ENCODE results near the gene DISC1.
"Not testable (repeated sequence)": the region's sequence is repeated elsewhere in the genome, so short reads cannot be mapped to it uniquely, and the experiment has no call there.

Gene DISC1

GRCh38 chr1:231646165-231646564 lies 19.6 kb downstream of the DISC1 start:
- ATAC-seq (replicated peaks; ENCODE audit: extremely low read depth, poor library complexity, severe bottlenecking); H3K9me3 Mint-ChIP-seq; DNase-seq (ENCODE audit: low spot score in 2 of 2); H3K36me3 Mint-ChIP-seq (ENCODE audit: insufficient read depth); H3K4me3 Mint-ChIP-seq; H3K27ac Mint-ChIP-seq (ENCODE audit: low read depth); H3K4me1 Mint-ChIP-seq: not testable (repeated sequence)
- H3K27me3 Mint-ChIP-seq: peaks cover 32% of the 10 kb centered on the region

- H3K27ac Mint-ChIP-seq (ENCODE audit: low read depth); H3K4me3 Mint-ChIP-seq; ATAC-seq (replicated peaks; ENCODE audit: extremely low read depth, poor library complexity, severe bottlenecking); DNase-seq (ENCODE audit: low spot score in 2 of 2); H3K9me3 Mint-ChIP-seq; H3K36me3 Mint-ChIP-seq (ENCODE audit: insufficient read depth): not testable (repeated sequence)
- Mint-ChIP-seq H3K27me3 (peaks cover 40% of the 10 kb centered on the region), H3K4me1 (peaks cover 10% of the 10 kb centered on the region)
Observed at GRCh38 chr1:231651621-231652260, 25.2 kb downstream of the DISC1 start.

DNA sequence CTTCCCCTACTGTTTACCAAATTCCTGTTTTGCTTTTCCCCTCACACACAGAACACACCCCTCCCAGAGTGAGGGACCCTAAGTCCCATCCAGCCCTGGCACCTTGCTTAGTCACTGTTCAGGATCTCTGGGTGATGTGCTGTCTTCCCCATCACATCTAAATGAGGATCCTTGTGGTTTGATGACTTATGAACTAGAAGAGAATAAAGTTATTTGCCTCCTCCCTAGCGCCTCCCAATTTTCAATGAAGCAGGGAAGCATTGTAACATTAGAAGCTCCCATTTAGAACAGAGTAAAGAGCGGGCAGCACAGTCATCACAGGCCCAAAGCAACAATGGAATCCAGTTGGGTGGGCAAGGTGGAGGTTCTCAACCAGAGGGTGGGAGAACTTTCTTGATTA lies 27.0 kb downstream of the DISC1 start:
- no peak for DNase-seq (ENCODE audit: low spot score in 2 of 2)
- Mint-ChIP-seq H3K27ac (ENCODE audit: low read depth) (no peak overlapping the region), H3K36me3 (ENCODE audit: insufficient read depth) (peaks cover 3% of the 10 kb centered on the region), H3K4me1 (peaks cover 10% of the 10 kb centered on the region), H3K27me3 (peaks cover 42% of the 10 kb centered on the region), H3K9me3 (no peaks in the 10 kb centered on the region), H3K4me3 (no peak overlapping the region)
- ATAC-seq (replicated peaks; ENCODE audit: extremely low read depth, poor library complexity, severe bottlenecking): no peak

- no peak for ATAC-seq (replicated peaks; ENCODE audit: extremely low read depth, poor library complexity, severe bottlenecking)
- Mint-ChIP-seq H3K4me1 (peaks cover 5% of the 10 kb centered on the region), H3K27me3 (peaks cover 36% of the 10 kb centered on the region), H3K27ac (ENCODE audit: low read depth) (no peak overlapping the region), H3K36me3 (ENCODE audit: insufficient read depth) (peaks cover 3% of the 10 kb centered on the region), H3K4me3 (no peak overlapping the region), H3K9me3 (no peaks in the 10 kb centered on the region)
- no peak for DNase-seq (ENCODE audit: low spot score in 2 of 2)
Observed at GRCh38 chr1:231656741-231657140, 30.2 kb downstream of the DISC1 start.

GRCh38 chr1:231658223-231658622 lies 31.6 kb downstream of the DISC1 start:
- not testable (repeated sequence) for DNase-seq (ENCODE audit: low spot score in 2 of 2); H3K4me3 Mint-ChIP-seq; ATAC-seq (replicated peaks; ENCODE audit: extremely low read depth, poor library complexity, severe bottlenecking); H3K27ac Mint-ChIP-seq (ENCODE audit: low read depth); H3K4me1 Mint-ChIP-seq; H3K36me3 Mint-ChIP-seq (ENCODE audit: insufficient read depth); H3K9me3 Mint-ChIP-seq
- H3K27me3 Mint-ChIP-seq: peaks cover 50% of the 10 kb centered on the region

DNA sequence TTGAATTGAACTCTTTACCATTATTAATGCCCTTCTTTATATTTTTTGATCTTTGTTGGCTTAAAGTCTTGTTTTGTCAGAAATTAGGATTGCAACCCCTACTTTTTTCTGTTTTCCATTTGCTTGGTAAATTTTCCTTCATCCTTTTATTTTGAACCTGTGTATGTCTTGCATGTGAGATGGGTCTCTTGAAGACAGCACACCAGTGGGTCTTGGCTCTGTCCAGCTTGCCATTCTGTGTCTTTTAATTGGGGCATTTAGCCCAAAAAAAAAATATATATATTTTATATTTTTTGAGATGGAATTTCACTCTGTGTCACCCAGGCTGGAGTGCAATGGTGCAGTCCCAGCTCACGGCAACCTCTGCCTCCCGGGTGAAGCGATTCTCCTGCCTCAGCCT lies 33.6 kb downstream of the DISC1 start:
- no peak for ATAC-seq (replicated peaks; ENCODE audit: extremely low read depth, poor library complexity, severe bottlenecking)
- Mint-ChIP-seq H3K27ac (ENCODE audit: low read depth) (no peak overlapping the region), H3K4me1 (no peaks in the 10 kb centered on the region), H3K9me3 (no peaks in the 10 kb centered on the region), H3K36me3 (ENCODE audit: insufficient read depth) (no peaks in the 10 kb centered on the region), H3K4me3 (no peak overlapping the region), H3K27me3 (peaks cover 61% of the 10 kb centered on the region)
- DNase-seq (ENCODE audit: low spot score in 2 of 2): no peak

GRCh38 chr1:231663211-231663792 lies 36.7 kb downstream of the DISC1 start:
- Mint-ChIP-seq H3K36me3 (ENCODE audit: insufficient read depth) (no peaks in the 10 kb centered on the region), H3K27ac (ENCODE audit: low read depth) (no peak overlapping the region), H3K9me3 (no peaks in the 10 kb centered on the region), H3K27me3 (peaks cover 46% of the 10 kb centered on the region), H3K4me1 (peaks cover 25% of the 10 kb centered on the region), H3K4me3 (no peak overlapping the region)
- no peak for ATAC-seq (replicated peaks; ENCODE audit: extremely low read depth, poor library complexity, severe bottlenecking)
- DNase-seq (ENCODE audit: low spot score in 2 of 2): no peak

DNA sequence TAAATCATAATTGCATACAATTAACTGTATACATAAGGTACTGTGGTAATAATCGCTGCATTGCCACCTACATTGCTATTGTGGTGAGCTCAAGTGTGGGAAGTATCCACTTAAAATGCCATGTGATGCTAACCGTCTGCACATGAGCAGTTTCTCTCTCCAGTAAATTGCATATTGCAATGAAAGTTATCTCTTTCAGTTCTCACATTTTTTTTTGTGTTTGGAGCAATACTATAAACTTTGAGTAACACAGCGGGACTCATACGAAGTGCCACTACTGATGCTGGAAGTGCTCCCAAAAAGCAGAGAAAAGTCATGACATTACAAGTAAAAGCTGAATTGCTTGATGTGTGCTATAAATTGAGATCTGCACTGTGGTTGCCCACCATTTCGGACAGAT lies 38.5 kb downstream of the DISC1 start:
- Mint-ChIP-seq H3K4me3 (no peak overlapping the region), H3K9me3 (peaks cover 7% of the 10 kb centered on the region), H3K27me3 (peaks cover 35% of the 10 kb centered on the region), H3K27ac (ENCODE audit: low read depth) (no peak overlapping the region), H3K4me1 (peaks cover 37% of the 10 kb centered on the region), H3K36me3 (ENCODE audit: insufficient read depth) (no peaks in the 10 kb centered on the region)
- DNase-seq (ENCODE audit: low spot score in 2 of 2) (no peak), ATAC-seq (replicated peaks; ENCODE audit: extremely low read depth, poor library complexity, severe bottlenecking) (no peak)

GRCh38 chr1:231665726-231666125 lies 39.1 kb downstream of the DISC1 start:
- peaks cover 9% of the 10 kb centered on the region for H3K9me3 Mint-ChIP-seq
- no peak overlapping the region for H3K27ac Mint-ChIP-seq (ENCODE audit: low read depth)
- H3K4me1 Mint-ChIP-seq: peaks cover 37% of the 10 kb centered on the region
- H3K4me3 Mint-ChIP-seq: no peak overlapping the region
- H3K27me3 Mint-ChIP-seq: peaks cover 36% of the 10 kb centered on the region
- no peaks in the 10 kb centered on the region for H3K36me3 Mint-ChIP-seq (ENCODE audit: insufficient read depth)
- DNase-seq (ENCODE audit: low spot score in 2 of 2) (no peak), ATAC-seq (replicated peaks; ENCODE audit: extremely low read depth, poor library complexity, severe bottlenecking) (no peak)

DNA sequence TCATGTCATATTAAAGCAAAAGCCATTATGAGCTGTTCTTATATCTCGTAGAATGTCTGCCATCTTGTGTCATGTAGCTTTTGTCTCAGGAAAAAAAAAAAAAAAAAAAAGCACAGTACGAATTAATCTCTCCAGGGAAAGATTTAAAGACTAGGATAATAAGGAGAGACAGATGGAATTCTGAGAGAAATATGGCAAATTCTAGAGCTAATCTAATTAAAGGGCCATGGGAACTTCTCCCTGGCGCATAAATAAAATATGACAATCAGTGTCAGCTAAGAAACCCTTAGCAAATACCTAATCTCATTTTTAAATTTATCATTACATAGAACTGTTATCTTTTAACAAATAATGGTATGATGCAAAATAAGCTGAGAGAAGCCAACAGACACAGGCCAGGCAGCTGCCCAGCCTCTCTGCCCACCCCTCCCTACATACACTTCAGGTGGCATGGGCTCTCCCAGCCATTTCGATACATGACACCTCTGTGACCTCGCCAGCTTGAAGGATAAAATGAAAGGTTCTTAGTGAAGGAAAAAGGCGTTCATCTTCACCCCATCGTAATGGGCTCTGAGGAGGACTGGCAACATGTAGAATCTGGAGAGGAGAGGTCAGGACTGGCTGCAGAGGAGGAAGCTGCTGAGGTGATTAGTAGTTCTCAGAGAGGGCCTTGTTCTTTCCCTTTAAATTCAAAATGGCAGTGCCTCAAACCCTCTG lies 39.8 kb downstream of the DISC1 start:
- no peak for DNase-seq (ENCODE audit: low spot score in 2 of 2)
- Mint-ChIP-seq H3K27me3 (peaks cover 36% of the 10 kb centered on the region), H3K9me3 (peaks cover 16% of the 10 kb centered on the region), H3K4me1 (peaks cover 37% of the 10 kb centered on the region), H3K27ac (ENCODE audit: low read depth) (no peak overlapping the region), H3K36me3 (ENCODE audit: insufficient read depth) (no peaks in the 10 kb centered on the region), H3K4me3 (no peak overlapping the region)
- no peak for ATAC-seq (replicated peaks; ENCODE audit: extremely low read depth, poor library complexity, severe bottlenecking)

DNA sequence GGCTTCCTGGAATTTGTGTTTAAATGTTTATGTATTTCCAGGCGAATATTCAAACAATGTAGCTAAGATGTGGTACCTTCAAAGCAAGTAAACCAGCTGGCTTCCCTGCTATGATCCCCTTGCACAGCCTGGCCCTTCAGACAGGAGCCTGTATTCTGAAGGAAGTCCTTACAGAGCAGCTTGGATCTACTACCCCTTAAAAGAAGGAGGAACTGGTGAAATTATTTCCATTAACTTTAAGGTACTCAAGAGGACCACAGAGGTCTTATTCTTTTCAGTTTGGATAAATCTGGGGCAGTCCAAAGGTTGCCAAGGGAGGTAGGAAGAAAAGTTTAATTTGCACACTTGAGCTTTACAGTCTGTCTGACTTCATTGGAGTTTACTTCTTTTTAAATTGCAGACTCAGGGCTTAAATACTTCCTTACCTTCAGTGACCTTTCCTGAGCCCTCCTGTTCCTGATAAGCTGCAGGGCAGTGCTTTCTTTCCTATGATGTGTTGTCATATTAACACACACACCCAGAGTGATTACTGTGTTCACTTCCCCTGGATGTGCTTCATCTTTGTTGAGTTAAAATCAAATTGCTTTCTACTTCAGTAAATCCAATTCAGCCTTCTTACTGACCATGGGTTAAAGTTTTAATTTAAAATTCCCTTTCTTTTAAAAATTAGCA lies 40.5 kb downstream of the DISC1 start:
- H3K27me3 Mint-ChIP-seq: peaks cover 31% of the 10 kb centered on the region
- H3K9me3 Mint-ChIP-seq: peaks cover 16% of the 10 kb centered on the region
- no peak overlapping the region for H3K4me3 Mint-ChIP-seq
- no peak overlapping the region for H3K27ac Mint-ChIP-seq (ENCODE audit: low read depth)
- peaks cover 37% of the 10 kb centered on the region for H3K4me1 Mint-ChIP-seq
- no peak for DNase-seq (ENCODE audit: low spot score in 2 of 2)
- no peaks in the 10 kb centered on the region for H3K36me3 Mint-ChIP-seq (ENCODE audit: insufficient read depth)
- no peak for ATAC-seq (replicated peaks; ENCODE audit: extremely low read depth, poor library complexity, severe bottlenecking)

- H3K4me3 Mint-ChIP-seq: no peak overlapping the region
Observed at GRCh38 chr1:231667896-231668506, 41.4 kb downstream of the DISC1 start.

More at GRCh38 chr1:231667896-231668506, 41.4 kb downstream of the DISC1 start:
- DNase-seq (ENCODE audit: low spot score in 2 of 2) (no peak), ATAC-seq (replicated peaks; ENCODE audit: extremely low read depth, poor library complexity, severe bottlenecking) (peak; percentile 49)
- Mint-ChIP-seq H3K36me3 (ENCODE audit: insufficient read depth) (peaks cover 1% of the 10 kb centered on the region), H3K4me1 (peaks cover 37% of the 10 kb centered on the region), H3K9me3 (peaks cover 16% of the 10 kb centered on the region), H3K27me3 (peaks cover 22% of the 10 kb centered on the region), H3K27ac (ENCODE audit: low read depth) (no peak overlapping the region)

Measured in central memory CD8-positive, alpha-beta T cell (primary cell).